Measurements from ENCODE around the gene USP26.
"Not testable (repeated sequence)": the region's sequence is repeated elsewhere in the genome, so short reads cannot be mapped to it uniquely, and the experiment has no call there.

USP26 gene

GRCh38 chrX:133089411-133089810 is 7.5 kb downstream of the USP26 start:
- Histone ChIP-seq H2BK5ac (ENCODE audit: low read length) (no peak overlapping the region), H3K18ac (ENCODE audit: low read length) (no peak overlapping the region), H3K4me2 (ENCODE audit: low read length) (no peak overlapping the region), H3K56ac (ENCODE audit: low read length) (no peak overlapping the region), H3K27ac (ENCODE audit: low read depth, low read length) (no peak overlapping the region), H3K4me1 (ENCODE audit: control insufficient read depth, low read depth, low read length) (no peaks in the 10 kb centered on the region), H3K27me3 (ENCODE audit: insufficient read depth, low read length, poor library complexity) (no peaks in the 10 kb centered on the region), H3K4ac (ENCODE audit: low read depth, low read length) (no peak overlapping the region), H2BK120ac (ENCODE audit: low read depth, low read length) (no peak overlapping the region), H3K9ac (ENCODE audit: low read length) (no peak overlapping the region), H3K79me2 (ENCODE audit: control insufficient read depth, insufficient read depth, low read length) (no peaks in the 10 kb centered on the region), H3K23ac (ENCODE audit: low read length) (no peak overlapping the region), H2BK15ac (replicated peaks; ENCODE audit: low read depth) (no peak overlapping the region), H2AK5ac (ENCODE audit: low read length) (no peak overlapping the region), H4K5ac (ENCODE audit: low read length) (no peak overlapping the region), H3K36me3 (ENCODE audit: control insufficient read depth, insufficient read depth, low read length) (no peaks in the 10 kb centered on the region), H4K8ac (ENCODE audit: low read depth, low read length) (no peak overlapping the region), H3K79me1 (ENCODE audit: low read length) (no peaks in the 10 kb centered on the region), H3K4me3 (ENCODE audit: low read length) (no peak overlapping the region)
- DNase-seq, result no peak

- DNase-seq, result no peak
- H2BK15ac ChIP-seq (replicated peaks; ENCODE audit: low read depth), result no peak overlapping the region
- H3K4me2 ChIP-seq (ENCODE audit: low read length), result no peak overlapping the region
- no peak overlapping the region for H4K5ac ChIP-seq (ENCODE audit: low read length)
- no peaks in the 10 kb centered on the region for H3K79me2 ChIP-seq (ENCODE audit: control insufficient read depth, insufficient read depth, low read length)
- H3K9ac ChIP-seq (ENCODE audit: low read length), result no peak overlapping the region
- no CpG with 5 or more reads among the region's 3 CpGs for WGBS (ENCODE audit: extremely low coverage, insufficient coverage, low lambda C conversion rate)
- no peak overlapping the region for H3K4me3 ChIP-seq (ENCODE audit: low read length)
- H3K4me1 ChIP-seq (ENCODE audit: control insufficient read depth, low read depth, low read length), result no peaks in the 10 kb centered on the region
- H2BK120ac ChIP-seq (ENCODE audit: low read depth, low read length), result no peak overlapping the region
- H2AK5ac ChIP-seq (ENCODE audit: low read length), result no peak overlapping the region
- H3K27ac ChIP-seq (ENCODE audit: low read depth, low read length), result no peak overlapping the region
- no peak overlapping the region for H2BK5ac ChIP-seq (ENCODE audit: low read length)
- no peak overlapping the region for H4K8ac ChIP-seq (ENCODE audit: low read depth, low read length)
- H3K79me1 ChIP-seq (ENCODE audit: low read length), result no peaks in the 10 kb centered on the region
- H3K18ac ChIP-seq (ENCODE audit: low read length), result no peak overlapping the region
- H3K36me3 ChIP-seq (ENCODE audit: control insufficient read depth, insufficient read depth, low read length), result no peaks in the 10 kb centered on the region
- no peak overlapping the region for H3K56ac ChIP-seq (ENCODE audit: low read length)
- H3K27me3 ChIP-seq (ENCODE audit: insufficient read depth, low read length, poor library complexity), result no peaks in the 10 kb centered on the region
- H3K4ac ChIP-seq (ENCODE audit: low read depth, low read length), result no peak overlapping the region
- H3K23ac ChIP-seq (ENCODE audit: low read length), result no peak overlapping the region
Measured at GRCh38 chrX:133085785-133086184, 11.1 kb downstream of the USP26 start.

DNA sequence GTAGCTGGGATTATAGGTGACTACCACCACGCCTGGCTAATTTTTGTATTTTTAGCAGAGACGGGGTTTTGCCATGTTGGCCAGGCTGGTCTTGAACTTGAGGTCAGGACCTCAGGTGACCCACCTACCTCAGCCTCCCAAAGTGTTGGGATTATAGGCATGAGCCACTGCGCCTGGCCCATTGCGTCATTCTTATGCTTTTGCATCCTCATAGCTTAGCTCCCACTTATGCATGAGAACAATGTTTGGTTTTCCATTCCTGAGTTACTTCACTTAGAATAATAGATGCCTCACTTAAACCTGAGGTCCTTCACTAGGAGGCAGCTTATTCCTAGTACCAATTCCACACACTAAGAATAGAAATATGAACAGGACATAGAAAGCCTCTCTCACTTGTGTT is 11.9 kb downstream of the USP26 start:
- H3K18ac ChIP-seq (ENCODE audit: low read length); H3K56ac ChIP-seq (ENCODE audit: low read length); H2BK120ac ChIP-seq (ENCODE audit: low read depth, low read length); H4K5ac ChIP-seq (ENCODE audit: low read length); H3K4me3 ChIP-seq (ENCODE audit: low read length); H2BK15ac ChIP-seq (replicated peaks; ENCODE audit: low read depth); H2AK5ac ChIP-seq (ENCODE audit: low read length); H3K4ac ChIP-seq (ENCODE audit: low read depth, low read length); H2BK5ac ChIP-seq (ENCODE audit: low read length); H3K9ac ChIP-seq (ENCODE audit: low read length); H3K79me2 ChIP-seq (ENCODE audit: control insufficient read depth, insufficient read depth, low read length); H3K27me3 ChIP-seq (ENCODE audit: insufficient read depth, low read length, poor library complexity); H4K8ac ChIP-seq (ENCODE audit: low read depth, low read length); H3K79me1 ChIP-seq (ENCODE audit: low read length); DNase-seq; H3K27ac ChIP-seq (ENCODE audit: low read depth, low read length); H3K36me3 ChIP-seq (ENCODE audit: control insufficient read depth, insufficient read depth, low read length); H3K23ac ChIP-seq (ENCODE audit: low read length); H3K4me2 ChIP-seq (ENCODE audit: low read length); H3K4me1 ChIP-seq (ENCODE audit: control insufficient read depth, low read depth, low read length): not testable (repeated sequence)
- no CpG with 5 or more reads among the region's 4 CpGs for WGBS (ENCODE audit: extremely low coverage, insufficient coverage, low lambda C conversion rate)

- H2BK5ac ChIP-seq (ENCODE audit: low read length), result no peak overlapping the region
- no peaks in the 10 kb centered on the region for H3K36me3 ChIP-seq (ENCODE audit: control insufficient read depth, insufficient read depth, low read length)
- H3K18ac ChIP-seq (ENCODE audit: low read length), result no peak overlapping the region
- H4K8ac ChIP-seq (ENCODE audit: low read depth, low read length), result no peak overlapping the region
- WGBS (ENCODE audit: extremely low coverage, insufficient coverage, low lambda C conversion rate), result no CpG with 5 or more reads among the region's 1 CpG
- H3K23ac ChIP-seq (ENCODE audit: low read length), result no peak overlapping the region
- no peak for DNase-seq
- no peak overlapping the region for H3K4me3 ChIP-seq (ENCODE audit: low read length)
- H3K4ac ChIP-seq (ENCODE audit: low read depth, low read length), result no peak overlapping the region
- no peak overlapping the region for H2BK15ac ChIP-seq (replicated peaks; ENCODE audit: low read depth)
- no peak overlapping the region for H2AK5ac ChIP-seq (ENCODE audit: low read length)
- H3K56ac ChIP-seq (ENCODE audit: low read length), result no peak overlapping the region
- no peaks in the 10 kb centered on the region for H3K27me3 ChIP-seq (ENCODE audit: insufficient read depth, low read length, poor library complexity)
- no peaks in the 10 kb centered on the region for H3K4me1 ChIP-seq (ENCODE audit: control insufficient read depth, low read depth, low read length)
- no peak overlapping the region for H2BK120ac ChIP-seq (ENCODE audit: low read depth, low read length)
- H3K4me2 ChIP-seq (ENCODE audit: low read length), result no peak overlapping the region
- H3K79me1 ChIP-seq (ENCODE audit: low read length), result no peaks in the 10 kb centered on the region
- no peak overlapping the region for H4K5ac ChIP-seq (ENCODE audit: low read length)
- H3K27ac ChIP-seq (ENCODE audit: low read depth, low read length), result no peak overlapping the region
- no peaks in the 10 kb centered on the region for H3K79me2 ChIP-seq (ENCODE audit: control insufficient read depth, insufficient read depth, low read length)
- H3K9ac ChIP-seq (ENCODE audit: low read length), result no peak overlapping the region
Measured at GRCh38 chrX:133083899-133084298, 13.0 kb downstream of the USP26 start.

DNA sequence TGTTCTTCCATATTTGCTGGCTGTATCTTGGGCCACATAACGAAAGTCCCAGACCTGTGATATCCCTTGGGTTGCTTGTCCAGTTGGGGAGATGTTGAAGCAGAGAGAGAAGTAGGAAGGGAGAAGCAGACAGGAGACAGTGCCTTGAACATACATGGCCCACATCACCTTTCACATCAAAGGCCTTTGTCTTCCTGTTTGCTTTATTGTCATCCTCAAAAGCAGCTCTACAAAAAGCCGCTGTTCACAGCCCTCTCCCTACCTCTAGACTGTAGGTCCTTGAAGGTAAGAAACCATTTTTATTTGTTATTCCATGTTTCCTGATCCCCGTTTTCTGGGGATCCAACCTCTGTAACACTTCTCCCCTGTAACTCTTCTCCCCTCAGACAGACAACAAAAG is 14.9 kb downstream of the USP26 start:
- Histone ChIP-seq H3K27ac (ENCODE audit: low read depth, low read length) (no peak overlapping the region), H2BK5ac (ENCODE audit: low read length) (no peak overlapping the region), H3K9ac (ENCODE audit: low read length) (no peak overlapping the region), H3K79me1 (ENCODE audit: low read length) (no peaks in the 10 kb centered on the region), H3K18ac (ENCODE audit: low read length) (no peak overlapping the region), H3K4ac (ENCODE audit: low read depth, low read length) (no peak overlapping the region), H2AK5ac (ENCODE audit: low read length) (no peak overlapping the region), H3K4me2 (ENCODE audit: low read length) (no peak overlapping the region), H3K79me2 (ENCODE audit: control insufficient read depth, insufficient read depth, low read length) (no peaks in the 10 kb centered on the region), H3K36me3 (ENCODE audit: control insufficient read depth, insufficient read depth, low read length) (no peaks in the 10 kb centered on the region), H4K8ac (ENCODE audit: low read depth, low read length) (no peak overlapping the region), H3K27me3 (ENCODE audit: insufficient read depth, low read length, poor library complexity) (no peaks in the 10 kb centered on the region), H2BK15ac (replicated peaks; ENCODE audit: low read depth) (no peak overlapping the region), H2BK120ac (ENCODE audit: low read depth, low read length) (no peak overlapping the region), H4K5ac (ENCODE audit: low read length) (no peak overlapping the region), H3K4me1 (ENCODE audit: control insufficient read depth, low read depth, low read length) (no peaks in the 10 kb centered on the region), H3K56ac (ENCODE audit: low read length) (no peak overlapping the region), H3K4me3 (ENCODE audit: low read length) (no peak overlapping the region), H3K23ac (ENCODE audit: low read length) (no peak overlapping the region)
- WGBS (ENCODE audit: extremely low coverage, insufficient coverage, low lambda C conversion rate), result no CpG with 5 or more reads among the region's 3 CpGs
- no peak for DNase-seq

DNA sequence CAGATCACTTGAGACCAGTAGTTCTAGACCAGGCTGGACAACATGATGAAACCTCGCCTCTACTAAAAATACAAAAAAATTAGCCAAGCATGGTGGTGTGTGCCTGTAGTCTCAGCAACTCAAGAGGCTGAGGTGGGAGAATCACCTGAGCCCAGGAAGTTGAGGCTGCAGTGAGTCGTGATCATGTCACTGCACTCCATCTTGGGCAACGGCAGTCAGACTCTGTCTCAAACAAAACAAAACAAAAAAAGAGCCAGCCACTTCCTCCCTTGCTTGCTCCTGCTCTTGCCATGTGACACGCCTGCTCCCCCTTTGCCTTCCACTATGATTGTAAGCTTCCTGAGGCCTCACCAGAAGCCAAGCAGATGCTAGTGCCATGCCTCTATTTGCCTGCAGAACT is 19.1 kb downstream of the USP26 start:
- H3K4me3 ChIP-seq (ENCODE audit: low read length); H3K4ac ChIP-seq (ENCODE audit: low read depth, low read length); H3K18ac ChIP-seq (ENCODE audit: low read length); H4K5ac ChIP-seq (ENCODE audit: low read length); H4K8ac ChIP-seq (ENCODE audit: low read depth, low read length); H3K9ac ChIP-seq (ENCODE audit: low read length); H3K27me3 ChIP-seq (ENCODE audit: insufficient read depth, low read length, poor library complexity); H3K4me1 ChIP-seq (ENCODE audit: control insufficient read depth, low read depth, low read length); H3K23ac ChIP-seq (ENCODE audit: low read length); H2AK5ac ChIP-seq (ENCODE audit: low read length); H3K79me2 ChIP-seq (ENCODE audit: control insufficient read depth, insufficient read depth, low read length); H2BK5ac ChIP-seq (ENCODE audit: low read length); H2BK120ac ChIP-seq (ENCODE audit: low read depth, low read length); H3K56ac ChIP-seq (ENCODE audit: low read length); H3K27ac ChIP-seq (ENCODE audit: low read depth, low read length); DNase-seq; H2BK15ac ChIP-seq (replicated peaks; ENCODE audit: low read depth); H3K36me3 ChIP-seq (ENCODE audit: control insufficient read depth, insufficient read depth, low read length); H3K4me2 ChIP-seq (ENCODE audit: low read length); H3K79me1 ChIP-seq (ENCODE audit: low read length): not testable (repeated sequence)
- no CpG with 5 or more reads among the region's 4 CpGs for whole genome bisulfite sequencing (ENCODE audit: extremely low coverage, insufficient coverage, low lambda C conversion rate)
